Iris pigment epithelial cell (primary cell): Measurements from ENCODE around the gene BAD.

ENCODE experiments used
- DNase-seq: peaks from one replicate; pipeline ENCODE4 v3.0.0-alpha.2; 2011; ENCODE audit warnings: low read depth

The BAD gene

GRCh38 chr11:64229090-64229743 is 55.2 kb downstream of the BAD start:
- no peak for DNase-seq

DNA sequence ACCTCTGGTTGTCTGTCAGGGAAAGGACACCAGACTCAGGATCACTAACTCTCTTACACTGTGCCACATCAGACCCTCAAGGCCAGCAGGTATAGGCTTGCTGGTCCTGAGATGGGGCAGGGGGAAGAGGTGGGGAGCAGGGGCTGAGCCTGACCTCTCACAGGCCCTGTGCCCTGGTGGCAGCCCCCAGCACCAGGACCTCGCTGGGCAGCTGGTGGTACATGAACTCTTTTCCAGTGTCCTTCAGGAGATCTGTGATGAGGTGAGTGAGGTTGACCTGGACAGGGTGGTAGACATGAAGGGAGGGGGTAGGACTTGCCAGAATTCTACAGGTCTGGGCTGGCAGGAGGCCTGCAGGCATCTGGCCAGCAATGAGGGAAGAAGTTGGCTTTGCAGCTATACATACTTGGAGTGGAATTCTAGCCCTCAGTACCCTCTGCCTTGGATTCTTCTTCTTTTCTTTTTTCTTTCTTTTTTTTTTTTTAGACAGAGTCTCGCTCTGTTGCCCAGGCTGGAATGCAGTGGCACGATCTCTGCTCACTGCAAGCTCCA is 57.0 kb downstream of the BAD start:
- no peak for DNase-seq

GRCh38 chr11:64226507-64227051 is 57.9 kb downstream of the BAD start:
- no peak for DNase-seq

DNA sequence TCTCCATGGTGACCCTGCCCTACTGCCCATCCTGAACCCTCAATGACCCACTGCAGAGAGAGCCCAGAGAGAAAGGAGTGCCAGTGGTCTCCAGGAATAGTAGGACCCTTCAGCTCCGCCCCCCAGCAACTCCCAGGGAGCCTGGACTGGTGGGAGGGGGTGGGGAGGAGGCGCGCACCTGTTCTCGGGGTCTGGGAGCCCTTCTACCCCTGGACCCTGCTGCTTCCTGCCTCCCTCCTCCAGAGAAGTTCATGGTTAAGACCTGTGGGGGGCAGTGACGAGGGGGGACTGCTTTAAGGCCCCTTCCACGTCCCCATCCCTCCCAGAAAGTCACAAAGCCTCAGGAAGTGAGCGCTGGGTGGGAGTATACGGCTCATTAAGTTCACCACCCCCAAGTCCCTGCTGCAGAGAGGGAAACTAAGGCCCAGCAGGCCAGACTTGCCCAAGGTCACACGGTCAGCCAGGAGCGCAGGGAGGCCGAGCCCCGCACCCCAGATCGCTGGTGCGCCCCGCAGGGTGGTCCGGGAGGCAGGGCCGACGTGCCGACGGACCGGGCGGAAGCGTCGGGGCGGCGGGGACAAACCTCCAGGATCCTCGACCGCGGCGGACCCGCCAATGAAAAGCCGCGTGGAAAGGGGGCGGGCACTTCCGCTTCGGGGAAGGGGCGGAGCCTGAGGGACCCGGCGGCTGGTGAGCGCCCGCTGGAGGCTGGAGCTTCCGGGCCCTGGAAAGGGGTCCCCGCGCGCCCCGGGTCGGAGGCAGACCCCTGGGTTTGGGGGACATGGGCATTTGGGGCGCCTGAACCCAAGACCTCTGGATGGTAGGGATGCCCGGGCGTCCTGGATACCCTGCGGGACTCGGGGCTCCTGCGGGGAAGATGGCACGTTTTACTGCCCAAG is 58.6 kb downstream of the BAD start, which contains the start of the genes NUDT22 and TRPT1:
Gene NUDT22, plus strand, starts transcription at position 667 of the 899 bp plus-strand sequence. CDS start 379 bp downstream, outside the sequence.
Gene TRPT1, minus strand, starts transcription at position 579 of the 899 bp plus-strand sequence. Its CDS starts 326 bp downstream, at position 253.
- peak; percentile 78 for DNase-seq

- DNase-seq = no peak
Measured at GRCh38 chr11:64224891-64225607, 59.4 kb downstream of the BAD start.

GRCh38 chr11:64224151-64224890 is 60.1 kb downstream of the BAD start:
- peak; percentile 25 for DNase-seq

GRCh38 chr11:64223001-64223651 is 61.3 kb downstream of the BAD start:
- no peak for DNase-seq

GRCh38 chr11:64222651-64223000 is 61.8 kb downstream of the BAD start:
- DNase-seq = no peak

DNA sequence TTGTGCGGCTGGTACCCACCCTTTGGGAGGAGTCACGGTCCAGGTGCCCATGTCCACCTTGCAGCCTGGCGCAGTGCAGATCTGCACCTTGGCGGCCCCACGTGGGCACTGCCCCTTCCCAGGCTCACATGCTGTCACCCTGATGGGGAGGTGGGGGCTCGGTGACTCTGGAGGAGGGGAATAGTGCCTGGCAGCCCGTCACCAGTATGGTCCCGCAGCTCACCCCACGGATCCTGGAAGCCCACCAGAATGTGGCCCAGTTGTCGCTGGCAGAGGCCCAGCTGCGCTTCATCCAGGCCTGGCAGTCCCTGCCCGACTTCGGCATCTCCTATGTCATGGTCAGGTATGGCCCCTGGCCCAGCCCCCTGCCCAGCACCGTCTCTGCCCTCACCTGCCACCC is 63.7 kb downstream of the BAD start:
- DNase-seq = no peak

DNA sequence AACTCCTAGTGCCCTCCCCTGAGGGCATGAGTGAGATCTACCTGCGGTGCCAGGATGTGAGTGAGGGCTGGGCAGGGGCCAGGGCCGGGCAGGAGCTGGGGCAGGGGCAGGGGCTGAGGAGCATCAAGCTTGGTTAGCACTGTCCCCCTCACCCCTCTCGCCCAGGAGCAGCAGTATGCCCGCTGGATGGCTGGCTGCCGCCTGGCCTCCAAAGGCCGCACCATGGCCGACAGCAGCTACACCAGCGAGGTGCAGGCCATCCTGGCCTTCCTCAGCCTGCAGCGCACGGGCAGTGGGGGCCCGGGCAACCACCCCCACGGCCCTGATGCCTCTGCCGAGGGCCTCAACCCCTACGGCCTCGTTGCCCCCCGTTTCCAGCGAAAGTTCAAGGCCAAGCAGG is 64.2 kb downstream of the BAD start:
- no peak for DNase-seq
